ENCODE measurements around the gene GPAM.

GRCh38 chr10:112124866-112125265 lies 58.7 kb downstream of the GPAM start:
- no peak for TF ChIP-seq CTCF (IDR thresholded peaks at IDR 0.05)
- no peak for TF ChIP-seq POLR2A (IDR thresholded peaks at IDR 0.05)

Data from right lobe of liver (tissue), 4 donors.